GM12878 (cell line): ENCODE data around the gene FHL2. TPM values are rescaled to one million over a fixed set of nuclear protein-coding genes. Genes with fewer than 3 reads are reported as not detected.

Source experiments
- ATAC-seq: fragments of 200-7000 bp; cut with Tn5 transposase; 3 replicates; pipeline ENCODE4 v1.9.1; 2020; ENCODE audit warnings: mild to moderate bottlenecking, moderate library complexity
- BruUV-seq: library from RNA; stranded (reverse); fragments of 400-500 nt; replicated peaks from 2 replicates; lab custom pipeline; 2021; lab: Mats Ljungman, UMichigan
- CTCF ChIA-PET: fragments of 300-600 bp; sonication (Branson Sonifier 250); formaldehyde crosslinking; extraction: SDS; loops from one replicate; lab custom pipeline; 2021; ENCODE audit warnings: inconsistent platforms; lab: Yijun Ruan, JAX
- POLR2A ChIA-PET: fragments of 350-600 bp; formaldehyde crosslinking; extraction: SDS; loops from one replicate; lab custom pipeline; 2021; ENCODE audit warnings: inconsistent platforms; lab: Charles Lee
- RAD21 ChIA-PET: fragments of 300-600 bp; sonication (Branson Sonifier 250); formaldehyde crosslinking; loops from one replicate; lab custom pipeline; 2023; ENCODE audit warnings: antibody characterized with exemption; ENCODE audit not compliant: unreplicated experiment; lab: Charles Lee
- SMC1A ChIA-PET: fragments of 300-600 bp; sonication (Branson Sonifier 250); formaldehyde crosslinking; loops from one replicate; lab custom pipeline; 2023; ENCODE audit not compliant: unreplicated experiment, uncharacterized antibody; lab: Charles Lee
- DNase-seq: peaks from one replicate; pipeline ENCODE4 v3.0.0-alpha.2; 2011; ENCODE audit warnings: low read depth, low spot score
- FAIRE-seq: peaks from 3 replicates; lab custom pipeline; 2011; peaks lifted over from hg19 to GRCh38; lab: Jason Lieb, UNC
- H2AFZ ChIP-seq: 2 replicates; pipeline ENCODE4 v1.6.0; 2011; ENCODE audit warnings: low read depth, low read length, control low read depth; ENCODE audit not compliant: control insufficient read depth
- H3K27ac ChIP-seq: 2 replicates; pipeline ENCODE4 v1.5.1; 2011; ENCODE audit warnings: control low read depth; ENCODE audit not compliant: control insufficient read depth, insufficient read depth
- H3K27me3 ChIP-seq, 2 experiments: replicated peaks in 1 of 2; 2 replicates each; pipeline versions ENCODE4 v1.6.0 to v1.6.1; 2011; ENCODE audit warnings: low read length in 1 of 2; ENCODE audit not compliant: control insufficient read depth in 2 of 2, insufficient read depth in 2 of 2
- H3K36me3 ChIP-seq, 2 experiments: 2 replicates each; pipeline ENCODE4 v1.5.1; 2011; ENCODE audit warnings: low read length in 1 of 2; ENCODE audit not compliant: control insufficient read depth in 2 of 2, insufficient read depth in 2 of 2
- H3K4me1 ChIP-seq: 2 replicates; pipeline ENCODE4 v1.6.1; 2011; ENCODE audit warnings: mild to moderate bottlenecking, low read length, moderate library complexity, mixed read lengths; ENCODE audit not compliant: control insufficient read depth, insufficient read depth
- H3K4me2 ChIP-seq: 2 replicates; pipeline ENCODE4 v1.6.0; 2011; ENCODE audit warnings: control low read depth; ENCODE audit not compliant: control insufficient read depth, insufficient read depth
- H3K4me3 ChIP-seq: fragments of 200-600 bp; sonication (generic); 2 replicates; pipeline ENCODE4 v1.5.1; 2016
- H3K79me2 ChIP-seq: 2 replicates; pipeline ENCODE4 v1.6.0; 2011; ENCODE audit warnings: low read length; ENCODE audit not compliant: control insufficient read depth, insufficient read depth
- H3K9ac ChIP-seq: 2 replicates; pipeline ENCODE4 v1.8.0; 2011; ENCODE audit warnings: low read length, control low read depth, mixed read lengths; ENCODE audit not compliant: control insufficient read depth, insufficient read depth
- H3K9me3 ChIP-seq: replicated peaks from 3 replicates; pipeline ENCODE4 v1.5.1; 2011; ENCODE audit warnings: mild to moderate bottlenecking, low read length; ENCODE audit not compliant: control insufficient read depth, insufficient read depth
- H4K20me1 ChIP-seq: 2 replicates; pipeline ENCODE4 v1.6.0; 2011; ENCODE audit not compliant: control insufficient read depth, insufficient read depth
- FOS ChIP-seq: IDR thresholded peaks from 3 replicates; pipeline ENCODE4 v1.6.1; 2011; ENCODE audit warnings: borderline replicate concordance; ENCODE audit not compliant: insufficient read length; ENCODE audit errors: extremely low read depth
- PKNOX1 ChIP-seq: fragments of 450-650 bp; IDR thresholded peaks from 2 replicates; pipeline ENCODE4 v1.6.1; 2016; ENCODE audit warnings: mild to moderate bottlenecking
- RAD51 ChIP-seq: fragments of 450-650 bp; IDR thresholded peaks from 2 replicates; pipeline ENCODE4 v1.6.1; 2016; ENCODE audit warnings: moderate library complexity, mild to moderate bottlenecking, inconsistent platforms
- TBL1XR1 ChIP-seq: IDR thresholded peaks from 2 replicates; pipeline ENCODE4 v1.6.1; 2012; ENCODE audit warnings: low read depth, low read length, improper control_type of control experiment
- TCF12 ChIP-seq: IDR thresholded peaks from 2 replicates; pipeline ENCODE4 v1.6.1; 2011; ENCODE audit warnings: low read depth, mild to moderate bottlenecking, low read length
- YY1 ChIP-seq: IDR thresholded peaks from 2 replicates; pipeline ENCODE4 v1.6.1; 2011; ENCODE audit warnings: low read depth, mild to moderate bottlenecking, low read length
- ZBED1 ChIP-seq: IDR thresholded peaks from 2 replicates; pipeline ENCODE4 v1.6.1; 2016; ENCODE audit warnings: borderline replicate concordance
- whole genome bisulfite sequencing: methylation state at CpG from one replicate; pipeline ENCODE4 v1.1.6; 2016; ENCODE audit warnings: low lambda C conversion rate; ENCODE audit not compliant: insufficient replicate concordance, insufficient coverage; ENCODE audit errors: missing lambda C conversion rate; 5-methylcytosine and 5-hydroxymethylcytosine counted together
- in situ Hi-C: fragments of 300-500 bp; cut with MboI; formaldehyde crosslinking; loops from 9 replicates; pipeline ENCODE4 v1.14.3; 2018; ENCODE audit warnings: mixed read lengths
- intact Hi-C: fragments of 100-400 bp; cut with micrococcal nuclease; formaldehyde crosslinking; loops from one replicate; pipeline ENCODE4 v1.14.2; 2022; ENCODE audit not compliant: unreplicated experiment
- polyA plus RNA-seq, 11 experiments: library from polyadenylated mRNA; depleted of rRNA in 4 of 11; unstranded in 6 of 11; stranded (reverse) in 5 of 11; fragments of >200 nt; fragmentation: Nextera tagmentation in 4 of 11; fragmentation: Illumina TruSeq in 1 of 11; extraction: Ambion mirVana in 4 of 11; extraction: Trizol in 1 of 11; gene quantifications; 1 replicate in 1 of 11; 2 replicates in 10 of 11; pipeline versions ENCODE4 v1.2.1 to v1.2.3, GENCODE V29; 2011 to 2016; ENCODE audit warnings: inconsistent platforms in 2 of 11, missing spikeins in 2 of 11, low read depth in 1 of 11
- total RNA-seq, 4 experiments: library from RNA; depleted of rRNA in 3 of 4; stranded (reverse); fragments of >200 nt in 3 of 4; fragmentation: Illumina TruSeq in 1 of 4; extraction: Trizol in 1 of 4; gene quantifications; 2 replicates each; pipeline versions ENCODE4 v1.2.1 to v1.2.3, GENCODE V29; 2013 to 2021
- TF ChIP-seq, protein P1 (sequence below): fragments of 450-650 bp; IDR thresholded peaks from 2 replicates; pipeline ENCODE4 v1.6.1; 2014; ENCODE audit warnings: mild to moderate bottlenecking

FHL2 gene
- total and polyA plus RNA-seq, 10 of the 15 experiments (the other 5 are each of a cell fraction or from before 2014, with no cell fraction given) = 2.2 to 9.9 (median 4.5) TPM

DNA sequence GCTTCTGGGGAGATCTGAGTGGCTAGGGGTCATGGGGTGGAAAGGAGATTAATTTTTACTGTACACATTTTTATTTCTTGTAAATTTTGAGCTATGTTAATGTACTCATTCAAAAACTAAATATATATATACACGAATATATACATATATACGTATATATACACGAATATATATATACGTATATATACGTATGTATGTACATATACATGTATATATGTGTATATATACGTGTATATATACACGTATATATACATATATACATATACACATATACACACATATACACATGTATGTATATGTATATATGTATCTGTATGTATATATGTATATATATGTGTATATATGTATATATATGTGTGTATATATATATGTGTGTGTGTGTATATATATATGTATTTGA lies 3.0 kb upstream of the FHL2 start:
- H3K4me3 ChIP-seq = no peak overlapping the region
- ChIA-PET RAD21 (no interaction called here), POLR2A (no interaction called here), SMC1A (no interaction called here), CTCF (no interaction called here)
- intact Hi-C loops (no loop called here), in situ Hi-C loops (no loop called here)
- H3K9me3 ChIP-seq = no peaks in the 10 kb centered on the region; the same call in 2 of the 3 replicates
- H3K36me3 ChIP-seq = no peaks in the 10 kb centered on the region
- no peak for ATAC-seq
- H3K27me3 ChIP-seq = peaks cover 2 to 10% of the 10 kb centered on the region in 2 experiments; a peak in 3 of 4 replicates
- H3K27ac ChIP-seq = no peak overlapping the region
- H3K4me1 ChIP-seq = no peaks in the 10 kb centered on the region
- H3K4me2 ChIP-seq = no peak overlapping the region
- BruUV-seq = no TSS peak
- H4K20me1 ChIP-seq = no peaks in the 10 kb centered on the region
- no peak overlapping the region for H3K9ac ChIP-seq
- H3K79me2 ChIP-seq = no peaks in the 10 kb centered on the region
- H2AFZ ChIP-seq = no peak overlapping the region
- 68% methylated on average over 7 of the region's 7 CpGs for WGBS
- FAIRE-seq = no peak
- TF ChIP-seq FOS (no peak), RAD51 (no peak), TCF12 (no peak), ZBED1 (no peak), PKNOX1 (no peak), YY1 (no peak), TBL1XR1 (no peak)
- TF ChIP-seq, protein P1, sequence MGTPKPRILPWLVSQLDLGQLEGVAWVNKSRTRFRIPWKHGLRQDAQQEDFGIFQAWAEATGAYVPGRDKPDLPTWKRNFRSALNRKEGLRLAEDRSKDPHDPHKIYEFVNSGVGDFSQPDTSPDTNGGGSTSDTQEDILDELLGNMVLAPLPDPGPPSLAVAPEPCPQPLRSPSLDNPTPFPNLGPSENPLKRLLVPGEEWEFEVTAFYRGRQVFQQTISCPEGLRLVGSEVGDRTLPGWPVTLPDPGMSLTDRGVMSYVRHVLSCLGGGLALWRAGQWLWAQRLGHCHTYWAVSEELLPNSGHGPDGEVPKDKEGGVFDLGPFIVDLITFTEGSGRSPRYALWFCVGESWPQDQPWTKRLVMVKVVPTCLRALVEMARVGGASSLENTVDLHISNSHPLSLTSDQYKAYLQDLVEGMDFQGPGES = no peak
- no peak for DNase-seq
